Sigmoid colon (tissue), 3 donors: ENCODE results near the gene APOH.

ENCODE experiments used
- POLR2A ChIP-seq, 2 donors: fragments of 450-650 bp; IDR thresholded peaks; one replicate each; pipeline ENCODE4 v1.6.1; 2016; ENCODE audit warnings: antibody characterized with exemption in 2 of 2, mild to moderate bottlenecking in 2 of 2, moderate library complexity in 2 of 2
- TF ChIP-seq, protein P1 (sequence below), 4 experiments: fragments of 450-650 bp in 3 of 4; fragments of 200-600 bp in 1 of 4; IDR thresholded peaks; one replicate each; pipeline ENCODE4 v1.5.1; 2016 to 2019; ENCODE audit warnings: antibody characterized with exemption in 4 of 4, mild to moderate bottlenecking in 3 of 4, moderate library complexity in 2 of 4

DNA sequence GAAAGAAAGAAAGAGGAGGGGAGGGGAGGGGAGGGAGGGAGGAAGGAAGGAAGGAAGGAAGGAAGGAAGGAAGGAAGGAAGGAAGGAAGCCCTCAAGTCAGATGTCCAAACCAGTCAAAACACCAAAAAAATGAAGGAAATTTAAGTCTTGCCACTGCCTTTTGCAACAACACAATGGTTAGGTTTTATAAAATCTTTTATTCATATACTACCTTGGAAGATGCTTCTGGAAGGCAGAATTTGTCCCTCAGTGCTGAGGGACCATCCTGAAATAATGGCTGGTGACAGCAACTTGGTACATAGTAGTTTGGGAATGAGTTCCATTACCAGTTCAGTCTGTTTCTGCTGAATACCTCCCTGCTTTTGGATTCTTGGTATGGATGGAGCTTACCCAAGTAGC is 7.9 kb downstream of the APOH start:
- TF ChIP-seq, protein P1, sequence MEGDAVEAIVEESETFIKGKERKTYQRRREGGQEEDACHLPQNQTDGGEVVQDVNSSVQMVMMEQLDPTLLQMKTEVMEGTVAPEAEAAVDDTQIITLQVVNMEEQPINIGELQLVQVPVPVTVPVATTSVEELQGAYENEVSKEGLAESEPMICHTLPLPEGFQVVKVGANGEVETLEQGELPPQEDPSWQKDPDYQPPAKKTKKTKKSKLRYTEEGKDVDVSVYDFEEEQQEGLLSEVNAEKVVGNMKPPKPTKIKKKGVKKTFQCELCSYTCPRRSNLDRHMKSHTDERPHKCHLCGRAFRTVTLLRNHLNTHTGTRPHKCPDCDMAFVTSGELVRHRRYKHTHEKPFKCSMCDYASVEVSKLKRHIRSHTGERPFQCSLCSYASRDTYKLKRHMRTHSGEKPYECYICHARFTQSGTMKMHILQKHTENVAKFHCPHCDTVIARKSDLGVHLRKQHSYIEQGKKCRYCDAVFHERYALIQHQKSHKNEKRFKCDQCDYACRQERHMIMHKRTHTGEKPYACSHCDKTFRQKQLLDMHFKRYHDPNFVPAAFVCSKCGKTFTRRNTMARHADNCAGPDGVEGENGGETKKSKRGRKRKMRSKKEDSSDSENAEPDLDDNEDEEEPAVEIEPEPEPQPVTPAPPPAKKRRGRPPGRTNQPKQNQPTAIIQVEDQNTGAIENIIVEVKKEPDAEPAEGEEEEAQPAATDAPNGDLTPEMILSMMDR (IDR thresholded peaks at IDR 0.05): no peak
- no peak for TF ChIP-seq POLR2A (IDR thresholded peaks at IDR 0.05)
